Loucy (cell line): ENCODE measurements around the gene TPRG1.

Source experiments
- H2AFZ ChIP-seq: fragments of 200-600 bp; sonication (generic); 2 replicates; pipeline ENCODE4 v1.6.0; 2016; ENCODE audit warnings: antibody characterized with exemption, mild to moderate bottlenecking, low read length, moderate library complexity
- H3F3A ChIP-seq: fragments of 200-600 bp; 2 replicates; pipeline ENCODE4 v1.6.0; 2016; ENCODE audit warnings: antibody characterized with exemption, low read depth, mild to moderate bottlenecking
- H3K27me3 ChIP-seq: fragments of 200-600 bp; sonication (generic); 2 replicates; pipeline ENCODE4 v1.6.1; 2014; ENCODE audit warnings: low read length, mild to moderate bottlenecking; ENCODE audit not compliant: insufficient read depth, poor library complexity, severe bottlenecking
- H3K36me3 ChIP-seq: fragments of 200-600 bp; sonication (generic); 2 replicates; pipeline ENCODE4 v1.6.1; 2016; ENCODE audit warnings: low read length; ENCODE audit not compliant: insufficient read depth
- H3K4me1 ChIP-seq: fragments of 200-600 bp; sonication (generic); 2 replicates; pipeline ENCODE4 v1.5.1; 2014; ENCODE audit warnings: low read length, mild to moderate bottlenecking; ENCODE audit not compliant: insufficient read depth, poor library complexity, severe bottlenecking
- H3K4me2 ChIP-seq: fragments of 200-600 bp; sonication (generic); 2 replicates; pipeline ENCODE4 v1.6.0; 2014; ENCODE audit warnings: antibody characterized with exemption, low read length, low read depth, mild to moderate bottlenecking; ENCODE audit not compliant: poor library complexity, severe bottlenecking
- H3K4me3 ChIP-seq: fragments of 200-600 bp; sonication (generic); 2 replicates; pipeline ENCODE4 v1.5.1; 2014; ENCODE audit warnings: low read length, mild to moderate bottlenecking, mixed read lengths; ENCODE audit not compliant: poor library complexity, severe bottlenecking
- H3K79me2 ChIP-seq: fragments of 200-600 bp; sonication (generic); 2 replicates; pipeline ENCODE4 v1.6.1; 2014; ENCODE audit warnings: low read length; ENCODE audit not compliant: insufficient read depth
- H3K9ac ChIP-seq: fragments of 200-600 bp; sonication (generic); 2 replicates; pipeline ENCODE4 v1.6.0; 2014; ENCODE audit warnings: mild to moderate bottlenecking, low read depth, low read length, moderate library complexity; ENCODE audit not compliant: poor library complexity, severe bottlenecking
- H3K9me2 ChIP-seq: fragments of 200-600 bp; sonication (generic); replicated peaks from 2 replicates; pipeline ENCODE4 v1.6.1; 2016; ENCODE audit warnings: low read depth, low read length, mixed read lengths
- H3K9me3 ChIP-seq: fragments of 200-600 bp; sonication (generic); 2 replicates; pipeline ENCODE4 v1.6.1; 2014; ENCODE audit warnings: mild to moderate bottlenecking, antibody characterized with exemption, low read length, low read depth; ENCODE audit not compliant: insufficient read depth
- H4K20me1 ChIP-seq: fragments of 200-600 bp; sonication (generic); 2 replicates; pipeline ENCODE4 v1.6.0; 2014; ENCODE audit warnings: antibody characterized with exemption, low read length, mild to moderate bottlenecking; ENCODE audit not compliant: insufficient read depth, poor library complexity, severe bottlenecking
- CTCF ChIP-seq: fragments of 200-600 bp; sonication (generic); conservative IDR thresholded peaks from 2 replicates; pipeline ENCODE4 v1.5.1; 2014; ENCODE audit warnings: mild to moderate bottlenecking, antibody characterized with exemption, low read length
- EZH2phosphoT487 ChIP-seq: fragments of 200-600 bp; IDR thresholded peaks from 2 replicates; pipeline ENCODE4 v1.6.1; 2018; ENCODE audit warnings: antibody characterized with exemption, mild to moderate bottlenecking, moderate library complexity, borderline replicate concordance

The TPRG1 gene

GRCh38 chr3:189258261-189258660 is 86.5 kb downstream of the TPRG1 start:
- TF ChIP-seq EZH2phosphoT487 (no peak), CTCF (peak; percentile 43)
- Histone ChIP-seq H3K9me2 (no peaks in the 10 kb centered on the region), H4K20me1 (no peaks in the 10 kb centered on the region), H3K4me2 (no peak overlapping the region), H3K4me3 (no peak overlapping the region), H2AFZ (no peak overlapping the region), H3K36me3 (no peaks in the 10 kb centered on the region), H3K27me3 (no peaks in the 10 kb centered on the region), H3K79me2 (no peaks in the 10 kb centered on the region), H3K4me1 (no peaks in the 10 kb centered on the region), H3K9ac (no peak overlapping the region), H3F3A (no peaks in the 10 kb centered on the region), H3K9me3 (no peaks in the 10 kb centered on the region)

GRCh38 chr3:189260556-189261493 is 89.1 kb downstream of the TPRG1 start:
- H4K20me1 ChIP-seq = no peaks in the 10 kb centered on the region
- no peaks in the 10 kb centered on the region for H3K36me3 ChIP-seq
- H3K27me3 ChIP-seq = no peaks in the 10 kb centered on the region
- H3K4me1 ChIP-seq = no peaks in the 10 kb centered on the region
- H3K9ac ChIP-seq = no peak overlapping the region
- H3K79me2 ChIP-seq = no peaks in the 10 kb centered on the region
- TF ChIP-seq CTCF = no peak
- no peak for TF ChIP-seq EZH2phosphoT487
- no peaks in the 10 kb centered on the region for H3K9me2 ChIP-seq
- H3K4me2 ChIP-seq = no peak overlapping the region
- H3F3A ChIP-seq = no peaks in the 10 kb centered on the region
- H3K9me3 ChIP-seq = no peaks in the 10 kb centered on the region
- H2AFZ ChIP-seq = no peak overlapping the region
- no peak overlapping the region for H3K4me3 ChIP-seq

- no peaks in the 10 kb centered on the region for H4K20me1 ChIP-seq
- no peak overlapping the region for H3K4me3 ChIP-seq
- no peaks in the 10 kb centered on the region for H3K36me3 ChIP-seq
- no peak overlapping the region for H3K4me2 ChIP-seq
- TF ChIP-seq CTCF = no peak
- no peak for TF ChIP-seq EZH2phosphoT487
- H3K27me3 ChIP-seq = no peaks in the 10 kb centered on the region
- no peak overlapping the region for H2AFZ ChIP-seq
- no peaks in the 10 kb centered on the region for H3K4me1 ChIP-seq
- no peaks in the 10 kb centered on the region for H3K9me2 ChIP-seq
- no peaks in the 10 kb centered on the region for H3K79me2 ChIP-seq
- H3K9me3 ChIP-seq = no peaks in the 10 kb centered on the region
- no peak overlapping the region for H3K9ac ChIP-seq
- H3F3A ChIP-seq = no peaks in the 10 kb centered on the region
Observed at GRCh38 chr3:189262746-189263145, 91.0 kb downstream of the TPRG1 start.
